GM12873 (cell line): ENCODE measurements around the gene REC114.

Experiments used
- CTCF ChIP-seq: IDR thresholded peaks from 2 replicates; pipeline ENCODE4 v1.5.1; 2012; ENCODE audit warnings: low read depth, mild to moderate bottlenecking, moderate library complexity, low read length, control low read depth; ENCODE audit not compliant: insufficient read depth; ENCODE audit errors: missing control alignments

The REC114 gene

GRCh38 chr15:73607405-73607804, 164.4 kb downstream of the REC114 start:
- no peak for TF ChIP-seq CTCF

GRCh38 chr15:73607843-73608242, 164.9 kb downstream of the REC114 start:
- TF ChIP-seq CTCF = no peak

DNA sequence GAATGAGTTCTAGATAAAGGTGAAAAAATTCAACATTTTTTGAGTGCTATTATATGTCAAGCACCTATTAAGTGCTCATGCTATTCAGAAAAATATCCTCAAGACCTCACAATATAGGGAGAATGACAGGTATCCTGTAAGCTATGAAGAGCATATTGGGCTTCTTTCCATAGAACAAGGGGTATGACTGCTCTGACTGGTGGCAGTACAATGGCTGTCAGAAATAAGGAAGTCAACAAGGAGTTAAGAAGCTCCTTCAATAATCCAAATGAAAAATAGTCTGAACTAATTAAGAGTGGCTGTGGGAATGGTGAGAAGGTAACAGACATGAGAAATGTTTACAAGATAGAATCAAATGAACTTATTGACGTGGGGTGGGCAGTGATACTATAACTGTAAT, 165.5 kb downstream of the REC114 start:
- TF ChIP-seq CTCF = no peak

GRCh38 chr15:73608941-73609340, 166.0 kb downstream of the REC114 start:
- TF ChIP-seq CTCF = no peak
